Activated naive CD4-positive, alpha-beta T cell treated with anti-CD3 and anti-CD28 coated beads, Interleukin-2, amount 50 U/mL, for 24 hours (primary cell): ENCODE data around the gene RNF115.
"Not testable (repeated sequence)": the region's sequence is repeated elsewhere in the genome, so short reads cannot be mapped to it uniquely, and the experiment has no call there.

Experiments used
- H3K27ac Mint-ChIP-seq: one replicate; pipeline ENCODE4 v1.8.0; 2021; ENCODE audit warnings: mild to moderate bottlenecking, mixed read lengths
- H3K27me3 Mint-ChIP-seq: one replicate; pipeline ENCODE4 v1.8.0; 2021; ENCODE audit warnings: mixed read lengths
- H3K36me3 Mint-ChIP-seq: one replicate; pipeline ENCODE4 v1.8.0; 2021; ENCODE audit warnings: mixed read lengths
- H3K4me1 Mint-ChIP-seq: one replicate; pipeline ENCODE4 v1.8.0; 2021; ENCODE audit warnings: mixed read lengths
- H3K4me3 Mint-ChIP-seq: one replicate; pipeline ENCODE4 v1.8.0; 2021; ENCODE audit warnings: mild to moderate bottlenecking, mixed read lengths
- H3K9me3 Mint-ChIP-seq: one replicate; pipeline ENCODE4 v1.8.0; 2021; ENCODE audit warnings: mixed read lengths

RNF115 gene

DNA sequence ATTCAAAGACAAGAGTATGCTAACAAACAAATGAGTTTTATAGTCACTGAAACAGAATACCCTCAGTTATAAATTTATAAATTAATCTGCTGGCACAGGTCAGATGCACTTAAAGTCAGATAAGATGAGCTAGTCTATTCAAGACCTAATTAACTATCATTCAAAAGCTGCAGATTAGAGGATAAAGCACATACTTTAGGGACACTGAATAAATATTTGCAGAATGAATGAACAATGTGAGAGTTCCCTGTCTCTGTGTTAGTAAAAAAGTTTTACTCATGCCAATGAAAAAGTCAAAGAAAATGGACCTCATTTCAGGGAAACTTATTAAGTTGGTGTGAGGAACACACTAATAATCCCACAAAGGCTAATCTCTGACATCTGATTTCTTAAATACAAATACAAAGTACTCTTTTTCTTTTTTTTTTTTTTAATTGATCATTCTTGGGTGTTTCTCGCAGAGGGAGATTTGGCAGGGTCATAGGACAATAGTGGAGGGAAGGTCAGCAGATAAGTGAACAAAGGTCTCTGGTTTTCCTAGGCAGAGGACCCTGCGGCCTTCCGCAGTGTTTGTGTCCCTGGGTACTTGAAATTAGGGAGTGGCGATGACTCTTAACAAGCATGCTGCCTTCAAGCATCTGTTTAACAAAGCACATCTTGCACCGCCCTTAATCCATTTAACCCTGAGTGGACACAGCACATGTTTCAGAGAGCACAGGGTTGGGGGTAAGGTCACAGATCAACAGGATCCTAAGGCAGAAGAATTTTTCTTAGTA, 58.1 kb downstream of the RNF115 start:
- H3K27ac Mint-ChIP-seq, H3K4me3 Mint-ChIP-seq, H3K4me1 Mint-ChIP-seq, H3K9me3 Mint-ChIP-seq, H3K27me3 Mint-ChIP-seq: not testable (repeated sequence)
- H3K36me3 Mint-ChIP-seq, result peaks cover 15% of the 10 kb centered on the region

- not testable (repeated sequence) for H3K27ac Mint-ChIP-seq, H3K9me3 Mint-ChIP-seq, H3K4me1 Mint-ChIP-seq, H3K27me3 Mint-ChIP-seq, H3K4me3 Mint-ChIP-seq
- peaks cover 18% of the 10 kb centered on the region for H3K36me3 Mint-ChIP-seq
These were observed 58.8 kb downstream of the RNF115 start for GRCh38 chr1:145765127-145765526.

GRCh38 chr1:145764231-145764940, 59.5 kb downstream of the RNF115 start:
- peaks cover 23% of the 10 kb centered on the region for H3K36me3 Mint-ChIP-seq

DNA sequence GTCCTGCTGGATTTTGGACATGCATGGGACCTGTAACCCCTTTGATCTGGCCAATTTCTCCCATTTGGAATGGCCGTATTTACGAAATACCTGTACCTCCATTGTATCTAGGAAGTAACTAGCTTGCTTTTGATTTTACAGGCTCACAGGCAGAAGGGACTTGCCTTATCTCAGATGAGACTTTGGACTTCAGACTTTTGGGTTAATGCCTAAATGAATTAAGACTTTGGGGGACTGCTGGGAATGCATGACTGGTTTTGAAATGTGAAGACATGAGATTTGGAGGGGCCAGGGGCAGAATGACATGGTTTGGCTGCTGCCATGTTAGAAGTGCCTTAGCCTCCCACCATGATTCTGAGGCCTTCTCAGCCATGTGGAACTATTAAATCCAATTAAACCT, 61.9 kb downstream of the RNF115 start:
- H3K9me3 Mint-ChIP-seq, H3K4me3 Mint-ChIP-seq, H3K27ac Mint-ChIP-seq, H3K4me1 Mint-ChIP-seq, H3K27me3 Mint-ChIP-seq: not testable (repeated sequence)
- peaks cover 26% of the 10 kb centered on the region for H3K36me3 Mint-ChIP-seq

More at GRCh38 chr1:145764231-145764940, 59.5 kb downstream of the RNF115 start:
- H3K4me1 Mint-ChIP-seq, H3K27me3 Mint-ChIP-seq, H3K27ac Mint-ChIP-seq, H3K4me3 Mint-ChIP-seq, H3K9me3 Mint-ChIP-seq: not testable (repeated sequence)

DNA sequence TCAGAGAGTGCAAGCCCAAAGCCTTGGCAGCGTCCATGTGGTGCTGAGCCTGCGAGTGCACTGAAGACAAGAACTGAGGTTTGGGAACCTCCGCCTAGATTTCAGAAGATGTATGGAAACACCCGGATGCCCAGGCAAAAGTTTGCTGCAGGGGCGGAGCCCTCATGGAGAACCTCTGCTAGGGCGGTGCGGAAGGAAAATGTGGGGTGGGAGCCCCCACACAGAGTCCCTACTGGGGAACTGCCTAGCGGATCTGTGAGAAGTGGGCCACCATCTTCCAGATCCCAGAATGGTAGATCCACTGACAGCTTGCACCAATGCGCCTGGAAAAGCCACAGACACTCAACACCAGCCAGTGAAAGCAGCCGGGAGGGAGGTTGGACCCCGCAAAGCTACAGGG, 62.4 kb downstream of the RNF115 start:
- H3K27ac Mint-ChIP-seq, H3K27me3 Mint-ChIP-seq, H3K4me1 Mint-ChIP-seq, H3K4me3 Mint-ChIP-seq, H3K9me3 Mint-ChIP-seq: not testable (repeated sequence)
- peaks cover 26% of the 10 kb centered on the region for H3K36me3 Mint-ChIP-seq

DNA sequence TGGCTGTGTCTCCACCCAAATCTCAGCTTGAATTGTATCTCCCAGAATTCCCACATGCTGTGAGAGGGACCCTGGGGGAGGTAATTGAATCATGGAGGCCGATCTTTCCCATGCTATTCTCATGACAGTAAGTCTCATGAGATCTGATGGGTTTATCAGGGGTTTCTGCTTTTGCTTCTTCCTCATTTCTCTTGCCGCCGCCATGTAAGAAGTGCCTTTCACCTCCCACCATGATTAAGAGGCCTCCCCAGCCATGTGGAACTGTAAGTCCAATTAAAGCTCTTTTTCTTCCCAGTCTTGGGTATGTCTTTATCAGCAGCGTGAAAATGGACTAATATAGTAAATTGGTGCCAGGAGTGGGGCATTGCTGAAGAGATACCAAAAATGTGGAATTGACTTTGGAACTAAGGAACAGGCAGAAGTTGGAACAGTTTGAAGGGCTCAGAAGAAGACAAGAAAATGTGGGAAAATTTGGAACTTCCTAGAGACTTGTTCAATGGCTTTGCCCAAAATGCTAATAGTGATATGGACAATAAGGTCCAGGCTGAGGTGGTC, 63.4 kb downstream of the RNF115 start:
- not testable (repeated sequence) for H3K27ac Mint-ChIP-seq, H3K4me1 Mint-ChIP-seq, H3K27me3 Mint-ChIP-seq, H3K9me3 Mint-ChIP-seq, H3K4me3 Mint-ChIP-seq
- peaks cover 26% of the 10 kb centered on the region for H3K36me3 Mint-ChIP-seq

GRCh38 chr1:145759721-145760120, 64.2 kb downstream of the RNF115 start:
- Mint-ChIP-seq H3K4me3 (no peak overlapping the region), H3K4me1 (no peaks in the 10 kb centered on the region), H3K36me3 (peaks cover 25% of the 10 kb centered on the region), H3K27ac (no peak overlapping the region), H3K27me3 (no peaks in the 10 kb centered on the region), H3K9me3 (no peaks in the 10 kb centered on the region)

DNA sequence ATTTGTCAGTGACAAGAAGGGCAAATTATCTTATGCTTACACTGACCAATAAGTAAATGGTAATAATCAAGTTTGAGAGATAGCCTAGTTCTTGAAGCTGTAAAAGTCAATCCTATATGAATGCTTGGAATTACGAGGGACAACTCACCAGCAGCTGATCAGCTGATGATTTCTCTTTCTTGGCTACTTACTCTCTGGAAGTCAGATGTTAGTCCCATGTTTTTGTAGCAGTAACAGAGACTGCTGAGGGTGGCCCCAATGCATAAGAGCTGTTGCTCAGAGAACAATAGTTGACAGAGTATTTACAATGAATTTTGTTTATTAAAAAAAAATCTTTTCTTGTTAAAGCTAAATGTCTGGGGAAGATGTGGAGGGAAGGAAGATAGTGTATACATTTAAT, 65.3 kb downstream of the RNF115 start:
- no peaks in the 10 kb centered on the region for H3K4me1 Mint-ChIP-seq
- H3K27me3 Mint-ChIP-seq, result no peaks in the 10 kb centered on the region
- H3K9me3 Mint-ChIP-seq, result no peaks in the 10 kb centered on the region
- no peak overlapping the region for H3K4me3 Mint-ChIP-seq
- peaks cover 25% of the 10 kb centered on the region for H3K36me3 Mint-ChIP-seq
- no peak overlapping the region for H3K27ac Mint-ChIP-seq

DNA sequence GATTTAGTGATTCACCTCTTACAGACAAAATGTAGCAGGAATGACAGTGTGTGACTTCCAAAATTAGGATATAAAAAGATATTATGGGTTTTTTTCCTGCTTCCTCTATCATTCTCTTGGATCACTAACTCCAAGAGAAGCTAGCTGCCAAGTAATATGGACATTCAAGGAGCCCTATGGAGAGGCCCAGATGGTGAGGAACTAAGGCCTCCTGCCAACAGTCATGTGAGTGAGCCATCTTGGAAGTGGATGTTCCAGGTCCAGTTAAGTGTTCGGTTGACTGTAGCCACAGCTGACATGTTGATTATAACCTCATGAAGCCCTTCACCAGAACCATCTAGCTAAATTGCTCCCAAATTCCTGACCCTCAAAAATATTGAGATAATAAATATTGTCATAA, 65.8 kb downstream of the RNF115 start:
- Mint-ChIP-seq H3K36me3 (peaks cover 24% of the 10 kb centered on the region), H3K27ac (no peak overlapping the region), H3K27me3 (no peaks in the 10 kb centered on the region), H3K4me1 (no peaks in the 10 kb centered on the region), H3K9me3 (no peaks in the 10 kb centered on the region), H3K4me3 (no peak overlapping the region)

GRCh38 chr1:145757420-145757819, 66.5 kb downstream of the RNF115 start:
- Mint-ChIP-seq H3K36me3 (peaks cover 23% of the 10 kb centered on the region), H3K4me3 (no peak overlapping the region), H3K9me3 (no peaks in the 10 kb centered on the region), H3K27me3 (no peaks in the 10 kb centered on the region), H3K4me1 (no peaks in the 10 kb centered on the region), H3K27ac (no peak overlapping the region)

DNA sequence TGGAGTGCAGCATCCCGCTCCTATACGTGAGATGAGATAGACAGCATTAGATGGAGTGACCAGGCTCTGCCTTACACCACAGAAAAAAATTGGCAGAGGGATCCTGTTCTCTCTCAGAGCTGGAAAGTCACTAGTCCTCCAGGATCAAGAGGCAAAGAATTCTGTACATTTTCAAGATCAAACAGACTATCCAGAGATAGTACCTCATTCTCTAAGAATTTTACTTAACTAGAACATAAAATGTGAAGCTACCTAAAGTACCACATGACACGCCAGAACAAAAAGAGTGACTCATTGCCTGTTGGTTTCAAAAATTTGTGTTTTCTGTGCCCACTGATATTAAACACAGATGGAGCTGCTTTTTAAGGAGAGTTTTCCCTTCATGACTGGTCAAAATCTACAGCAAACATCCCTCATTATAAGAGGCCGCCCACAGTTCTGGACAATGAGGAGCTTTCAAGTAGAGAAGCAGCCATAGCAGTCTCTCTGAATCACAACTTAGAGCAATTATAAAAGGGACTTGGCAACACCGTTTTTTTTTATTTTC, 72.3 kb downstream of the RNF115 start:
- Mint-ChIP-seq H3K36me3 (peaks cover 17% of the 10 kb centered on the region), H3K4me3 (no peak overlapping the region), H3K4me1 (no peaks in the 10 kb centered on the region), H3K27me3 (no peaks in the 10 kb centered on the region), H3K27ac (no peak overlapping the region), H3K9me3 (no peaks in the 10 kb centered on the region)

DNA sequence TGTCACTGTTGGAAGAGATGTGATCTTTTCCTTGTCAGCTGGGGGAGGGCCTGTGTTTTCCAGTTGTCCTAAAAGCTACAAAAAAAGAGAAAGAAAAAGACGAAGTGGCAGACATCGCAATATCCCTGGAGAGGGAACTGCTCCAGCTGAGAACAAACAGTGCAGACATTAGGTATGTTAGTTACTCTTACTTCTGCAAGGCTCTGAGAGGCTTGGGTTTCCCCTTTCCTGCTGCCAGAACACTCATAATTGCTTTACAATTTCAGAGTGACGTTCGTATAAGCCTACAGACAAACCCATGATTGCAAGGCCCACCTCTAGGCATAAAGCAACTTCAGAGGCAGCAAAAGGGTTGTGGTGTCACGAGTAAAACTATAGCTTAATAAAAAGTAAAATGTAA, 73.5 kb downstream of the RNF115 start:
- no peaks in the 10 kb centered on the region for H3K4me1 Mint-ChIP-seq
- H3K36me3 Mint-ChIP-seq, result peaks cover 17% of the 10 kb centered on the region
- H3K4me3 Mint-ChIP-seq, result no peak overlapping the region
- H3K27ac Mint-ChIP-seq, result no peak overlapping the region
- no peaks in the 10 kb centered on the region for H3K27me3 Mint-ChIP-seq
- H3K9me3 Mint-ChIP-seq, result no peaks in the 10 kb centered on the region

DNA sequence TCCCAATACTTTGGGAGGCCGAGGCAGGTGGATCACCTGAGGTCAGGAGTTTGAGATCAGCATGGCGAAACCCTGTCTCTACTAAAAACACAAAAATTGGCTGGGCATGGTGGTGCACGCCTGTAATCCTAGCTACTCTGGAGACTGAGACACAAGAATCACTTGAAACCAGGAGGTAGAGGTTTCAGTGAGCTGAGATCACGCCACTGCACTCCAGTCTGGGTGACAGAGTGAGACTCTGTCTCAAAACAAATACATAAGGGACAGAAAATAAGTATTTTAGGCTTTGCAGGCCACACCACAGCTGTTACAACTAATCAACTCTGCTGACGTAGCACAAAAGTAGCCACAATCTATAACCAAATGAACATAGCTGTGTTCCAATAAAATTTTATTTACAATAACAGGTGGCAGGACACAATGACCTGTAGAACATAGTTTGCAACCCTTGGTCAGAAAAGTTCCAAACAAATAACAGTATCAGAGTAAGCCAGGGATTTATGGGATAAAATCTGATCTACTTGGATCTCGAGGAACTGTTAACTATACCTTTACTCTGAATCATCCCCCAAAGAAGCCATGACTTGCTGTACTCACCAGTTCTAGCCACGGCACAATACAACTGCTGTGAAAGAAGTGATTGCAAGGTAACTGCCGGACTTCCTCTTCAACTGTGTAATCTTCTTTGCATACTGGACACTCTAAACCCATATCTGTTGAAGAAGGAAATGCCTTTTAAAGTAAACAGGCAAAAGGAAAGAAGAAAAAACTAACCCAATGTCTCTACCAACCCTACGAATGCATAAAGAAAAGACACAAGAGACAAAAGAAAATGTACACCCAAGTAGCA, 76.3 kb downstream of the RNF115 start:
- Mint-ChIP-seq H3K36me3 (peaks cover 26% of the 10 kb centered on the region), H3K4me3 (no peak overlapping the region), H3K9me3 (no peaks in the 10 kb centered on the region), H3K27me3 (no peaks in the 10 kb centered on the region), H3K27ac (no peak overlapping the region), H3K4me1 (no peaks in the 10 kb centered on the region)

GRCh38 chr1:145740269-145740668, 83.6 kb downstream of the RNF115 start:
- Mint-ChIP-seq H3K27ac (no peak overlapping the region), H3K36me3 (peaks cover 13% of the 10 kb centered on the region), H3K4me1 (no peaks in the 10 kb centered on the region), H3K9me3 (no peaks in the 10 kb centered on the region), H3K27me3 (no peaks in the 10 kb centered on the region), H3K4me3 (no peak overlapping the region)

DNA sequence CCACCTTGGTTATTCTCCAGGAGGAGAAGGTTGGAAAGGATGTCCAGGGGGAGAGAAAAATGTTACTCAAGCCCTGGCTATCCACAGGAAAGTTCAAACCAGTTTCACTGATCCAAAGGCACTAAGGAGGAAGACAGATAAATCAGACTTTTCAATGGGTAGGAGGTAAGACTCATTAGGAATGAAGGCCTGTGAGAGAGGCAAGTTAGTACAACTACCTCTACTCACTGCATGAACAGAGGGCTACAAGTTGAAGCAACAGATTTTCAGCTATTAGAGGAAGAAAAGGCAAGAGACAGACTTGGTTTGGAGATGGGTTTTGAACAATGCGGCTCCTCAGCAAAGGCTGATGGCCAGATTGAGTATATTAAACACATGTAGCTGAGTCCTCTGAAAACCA, 87.7 kb downstream of the RNF115 start:
- H3K27me3 Mint-ChIP-seq, result no peaks in the 10 kb centered on the region
- no peaks in the 10 kb centered on the region for H3K9me3 Mint-ChIP-seq
- no peaks in the 10 kb centered on the region for H3K36me3 Mint-ChIP-seq
- no peak overlapping the region for H3K27ac Mint-ChIP-seq
- H3K4me1 Mint-ChIP-seq, result no peaks in the 10 kb centered on the region
- no peak overlapping the region for H3K4me3 Mint-ChIP-seq
